Endothelial cell of umbilical vein (primary cell): ENCODE measurements around the gene PLXNC1. TPM values are rescaled to one million over a fixed set of nuclear protein-coding genes. Genes with fewer than 3 reads are reported as not detected.

Experiments used
- BruUV-seq: library from RNA; stranded (reverse); fragments of 400-500 nt; replicated peaks from 2 replicates; lab custom pipeline; 2021; lab: Mats Ljungman, UMichigan
- CTCF ChIA-PET: fragments of 300-600, 350-600 bp; sonication (Branson Sonifier 250); formaldehyde crosslinking; loops from one replicate; lab custom pipeline; 2021; ENCODE audit warnings: antibody characterized with exemption, inconsistent platforms; lab: Charles Lee
- POLR2A ChIA-PET: fragments of 300-600, 350-600 bp; sonication (Branson Sonifier 250); formaldehyde crosslinking; loops from one replicate; lab custom pipeline; 2021; ENCODE audit warnings: antibody characterized with exemption, inconsistent platforms; lab: Charles Lee
- DNase-seq: peaks from one replicate; pipeline ENCODE4 v3.0.0-alpha.2; 2011; ENCODE audit warnings: low read depth, low spot score
- FAIRE-seq: peaks from 2 replicates; lab custom pipeline; 2011; peaks lifted over from hg19 to GRCh38; lab: Jason Lieb, UNC
- H2AFZ ChIP-seq: 2 replicates; pipeline ENCODE4 v1.6.0; 2012; ENCODE audit warnings: low read depth, low read length, control low read depth, inconsistent platforms
- H3K27ac ChIP-seq: 2 replicates; pipeline ENCODE4 v1.5.1; 2011; ENCODE audit warnings: low read depth, mild to moderate bottlenecking, control low read depth, low read length, moderate library complexity; ENCODE audit not compliant: insufficient read depth
- H3K27me3 ChIP-seq, 2 experiments: 2 replicates each; pipeline versions ENCODE4 v1.6.0 to v1.6.1; 2011; ENCODE audit warnings: low read length in 2 of 2, mixed read lengths in 1 of 2; ENCODE audit not compliant: control insufficient read depth in 2 of 2, insufficient read depth in 2 of 2
- H3K36me3 ChIP-seq, 2 experiments: 2 replicates in 1 of 2; 3 replicates in 1 of 2; pipeline ENCODE4 v1.5.1; 2011; ENCODE audit warnings: low read length in 2 of 2, mild to moderate bottlenecking in 1 of 2, moderate library complexity in 1 of 2; ENCODE audit not compliant: control insufficient read depth in 2 of 2, insufficient read depth in 2 of 2; ENCODE audit errors: extremely low read depth in 1 of 2
- H3K4me1 ChIP-seq: 3 replicates; pipeline ENCODE4 v1.5.1; 2011; ENCODE audit warnings: mild to moderate bottlenecking, low read length; ENCODE audit not compliant: control insufficient read depth, insufficient read depth; ENCODE audit errors: extremely low read depth
- H3K4me2 ChIP-seq: 2 replicates; pipeline ENCODE4 v1.6.1; 2011; ENCODE audit warnings: low read length, control low read depth, mixed read lengths; ENCODE audit not compliant: insufficient read depth
- H3K4me3 ChIP-seq, 3 experiments: fragments of 200-600 bp in 1 of 3; sonication (generic), shearing (Covaris generic) in 1 of 3; replicated peaks in 1 of 3; 2 replicates each; pipeline ENCODE4 v1.5.1; 2011 to 2016; ENCODE audit warnings: control low read depth in 3 of 3, low read length in 3 of 3, mild to moderate bottlenecking in 2 of 3, inconsistent platforms in 1 of 3, low read depth in 1 of 3, moderate library complexity in 1 of 3; ENCODE audit not compliant: insufficient read depth in 1 of 3
- H3K79me2 ChIP-seq: 2 replicates; pipeline ENCODE4 v1.6.0; 2012; ENCODE audit warnings: low read length, inconsistent platforms; ENCODE audit not compliant: control insufficient read depth, insufficient read depth
- H3K9ac ChIP-seq: replicated peaks from 2 replicates; pipeline ENCODE3; 2011; ENCODE audit warnings: low read length, control low read depth; ENCODE audit not compliant: insufficient read depth; ENCODE audit errors: extremely low read depth
- H3K9me1 ChIP-seq: replicated peaks from 3 replicates; pipeline ENCODE4 v1.6.0; 2011; ENCODE audit warnings: mild to moderate bottlenecking, low read length; ENCODE audit not compliant: control insufficient read depth, insufficient read depth; ENCODE audit errors: extremely low read depth
- H3K9me3 ChIP-seq: replicated peaks from 2 replicates; pipeline ENCODE4 v1.5.1; 2012; ENCODE audit warnings: low read length, inconsistent platforms; ENCODE audit not compliant: control insufficient read depth, insufficient read depth
- H4K20me1 ChIP-seq: replicated peaks from 2 replicates; pipeline ENCODE3; 2011; ENCODE audit warnings: mild to moderate bottlenecking, low read length; ENCODE audit not compliant: control insufficient read depth, insufficient read depth; ENCODE audit errors: extremely low read depth
- EZH2 ChIP-seq: IDR thresholded peaks from 2 replicates; pipeline ENCODE4 v1.6.1; 2012; ENCODE audit warnings: borderline replicate concordance, low read depth, mild to moderate bottlenecking, moderate library complexity, low read length, inconsistent platforms; ENCODE audit not compliant: severe bottlenecking
- FOS ChIP-seq: IDR thresholded peaks from 2 replicates; pipeline ENCODE4 v1.6.1; 2011; ENCODE audit warnings: mild to moderate bottlenecking, low read length, moderate library complexity, borderline replicate concordance; ENCODE audit not compliant: insufficient read depth
- GATA2 ChIP-seq: IDR thresholded peaks from 2 replicates; pipeline ENCODE4 v1.7.0; 2011; ENCODE audit warnings: low read depth, mild to moderate bottlenecking, moderate library complexity, mixed read lengths, low read length; ENCODE audit not compliant: insufficient read length, insufficient read depth
- JUN ChIP-seq: IDR thresholded peaks from 2 replicates; pipeline ENCODE4 v1.6.1; 2011; ENCODE audit warnings: borderline replicate concordance, low read depth; ENCODE audit not compliant: insufficient read length, insufficient read depth
- MYC ChIP-seq: IDR thresholded peaks from one replicate; pipeline ENCODE4 v1.6.1; 2011; ENCODE audit warnings: mild to moderate bottlenecking, low read depth, low read length
- POLR2A ChIP-seq: IDR thresholded peaks from 2 replicates; pipeline ENCODE4 v1.6.1; 2012; ENCODE audit warnings: low read depth, mild to moderate bottlenecking, control low read depth, low read length
- POLR2AphosphoS5 ChIP-seq: IDR thresholded peaks from 2 replicates; pipeline ENCODE4 v1.6.1; 2012; ENCODE audit warnings: low read depth, mild to moderate bottlenecking, control low read depth, low read length, moderate library complexity; ENCODE audit not compliant: insufficient read depth
- dilution Hi-C: fragments of 300-500 bp; cut with MboI; formaldehyde crosslinking; loops from one replicate; pipeline ENCODE4 v1.15.0; 2019; ENCODE audit warnings: low sequenced_read_pairs; ENCODE audit not compliant: extremely low pct_ligation_motif_present
- intact Hi-C: fragments of 100-400 bp; cut with micrococcal nuclease; formaldehyde crosslinking; loops from one replicate; pipeline ENCODE4 v1.10.0; 2022
- polyA plus RNA-seq, 4 experiments: library from polyadenylated mRNA; depleted of rRNA in 3 of 4; stranded (reverse) in 3 of 4; unstranded in 1 of 4; fragments of >200 nt; gene quantifications; 2 replicates each; pipeline versions ENCODE4 v1.2.1 to v1.2.3, GENCODE V29; 2011 to 2012; ENCODE audit warnings: missing spikeins in 1 of 4
- total RNA-seq: library from RNA; stranded (reverse); gene quantifications from 2 replicates; pipeline ENCODE4 v1.2.3, GENCODE V29; 2021
- TF ChIP-seq, protein P1 (sequence below), 2 donors: IDR thresholded peaks; 1 replicate in 1 of 2; 2 replicates in 1 of 2; pipeline ENCODE4 v1.5.1; 2011; ENCODE audit warnings: low read length in 2 of 2, mild to moderate bottlenecking in 2 of 2, moderate library complexity in 2 of 2, control low read depth in 1 of 2, inconsistent platforms in 1 of 2, low read depth in 1 of 2; ENCODE audit not compliant: insufficient read depth in 1 of 2; ENCODE audit errors: extremely low read depth in 1 of 2
- TF ChIP-seq, protein P2 (sequence below): IDR thresholded peaks from 2 replicates; pipeline ENCODE4 v1.6.1; 2011; ENCODE audit not compliant: insufficient read depth, insufficient read length

Gene PLXNC1
- total and polyA plus RNA-seq, 2 donors (not counting 3 experiments of a cell fraction or from before 2014, with no cell fraction given) = 0.04 TPM; not detected in 1

DNA sequence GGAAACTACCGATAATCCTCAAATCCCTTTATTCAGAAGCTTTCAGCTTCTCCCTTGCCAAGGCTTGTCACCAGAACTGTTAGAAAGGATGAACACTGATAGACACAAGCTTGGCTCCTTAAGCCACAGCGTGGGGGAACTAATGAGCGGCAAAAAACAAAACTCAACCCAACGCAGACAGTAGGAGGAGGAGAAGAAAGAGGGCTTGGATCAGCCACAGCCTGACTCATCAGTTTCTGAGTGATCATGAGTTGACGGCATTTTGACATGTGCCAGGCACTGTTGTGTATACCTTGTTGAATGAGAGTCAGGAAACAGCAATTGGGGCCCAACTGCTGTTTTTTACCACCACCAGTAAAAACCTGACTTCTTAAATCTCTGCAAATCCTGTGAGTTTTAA lies 23.7 kb downstream of the PLXNC1 start:
- intact Hi-C loops (no loop called here), dilution Hi-C loops (no loop called here)
- DNase-seq (no peak), FAIRE-seq (no peak)
- Histone ChIP-seq H2AFZ (no peak overlapping the region), H3K4me1 (no peaks in the 10 kb centered on the region), H3K79me2 (no peaks in the 10 kb centered on the region), H3K36me3 (no peaks in the 10 kb centered on the region), H4K20me1 (no peaks in the 10 kb centered on the region), H3K27ac (no peak overlapping the region), H3K27me3 (peaks cover 9 to 21% of the 10 kb centered on the region in 2 experiments), H3K4me2 (no peak overlapping the region), H3K9me1 (no peaks in the 10 kb centered on the region), H3K9me3 (no peaks in the 10 kb centered on the region), H3K9ac (no peak overlapping the region), H3K4me3 (no peak overlapping the region)
- TF ChIP-seq, protein P1, sequence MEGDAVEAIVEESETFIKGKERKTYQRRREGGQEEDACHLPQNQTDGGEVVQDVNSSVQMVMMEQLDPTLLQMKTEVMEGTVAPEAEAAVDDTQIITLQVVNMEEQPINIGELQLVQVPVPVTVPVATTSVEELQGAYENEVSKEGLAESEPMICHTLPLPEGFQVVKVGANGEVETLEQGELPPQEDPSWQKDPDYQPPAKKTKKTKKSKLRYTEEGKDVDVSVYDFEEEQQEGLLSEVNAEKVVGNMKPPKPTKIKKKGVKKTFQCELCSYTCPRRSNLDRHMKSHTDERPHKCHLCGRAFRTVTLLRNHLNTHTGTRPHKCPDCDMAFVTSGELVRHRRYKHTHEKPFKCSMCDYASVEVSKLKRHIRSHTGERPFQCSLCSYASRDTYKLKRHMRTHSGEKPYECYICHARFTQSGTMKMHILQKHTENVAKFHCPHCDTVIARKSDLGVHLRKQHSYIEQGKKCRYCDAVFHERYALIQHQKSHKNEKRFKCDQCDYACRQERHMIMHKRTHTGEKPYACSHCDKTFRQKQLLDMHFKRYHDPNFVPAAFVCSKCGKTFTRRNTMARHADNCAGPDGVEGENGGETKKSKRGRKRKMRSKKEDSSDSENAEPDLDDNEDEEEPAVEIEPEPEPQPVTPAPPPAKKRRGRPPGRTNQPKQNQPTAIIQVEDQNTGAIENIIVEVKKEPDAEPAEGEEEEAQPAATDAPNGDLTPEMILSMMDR (IDR thresholded peaks at IDR 0.05; ENCODE audit: extremely low read depth in 1 of 2, insufficient read depth in 1 of 2, low read depth in 1 of 2, low read length in 2 of 2) = no peak
- TF ChIP-seq FOS (no peak), POLR2A (no peak), JUN (no peak), GATA2 (no peak), EZH2 (no peak), POLR2AphosphoS5 (no peak), MYC (no peak)
- TF ChIP-seq, protein P2, sequence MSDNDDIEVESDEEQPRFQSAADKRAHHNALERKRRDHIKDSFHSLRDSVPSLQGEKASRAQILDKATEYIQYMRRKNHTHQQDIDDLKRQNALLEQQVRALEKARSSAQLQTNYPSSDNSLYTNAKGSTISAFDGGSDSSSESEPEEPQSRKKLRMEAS = no peak
- BruUV-seq = no TSS peak
- ChIA-PET POLR2A (no interaction called here), CTCF (no interaction called here)
